Thoracic aorta (tissue), 2 donors: ENCODE data around the gene TLX2. TPM values are rescaled to one million over a fixed set of nuclear protein-coding genes. Genes with fewer than 3 reads are reported as not detected.

ENCODE experiments used
- ATAC-seq: fragments of 150-250 bp; one replicate; pipeline ENCODE4 v1.8.0; 2017; ENCODE audit warnings: low read depth; ENCODE audit not compliant: insufficient number of reproducible peaks, low FRiP score
- DNase-seq: peaks from one replicate; pipeline ENCODE4 v3.0.0-alpha.2; 2020; ENCODE audit warnings: low spot score
- H3K27ac ChIP-seq, 2 donors: fragments of 200-600 bp; sonication (generic); 1 replicate in 1 of 2; 2 replicates in 1 of 2; pipeline ENCODE4 v1.5.1; 2016; ENCODE audit warnings: mild to moderate bottlenecking in 2 of 2, moderate library complexity in 2 of 2
- H3K27me3 ChIP-seq: fragments of 200-600 bp; sonication (generic); replicated peaks from 2 replicates; pipeline ENCODE4 v1.6.0; 2016; ENCODE audit warnings: mild to moderate bottlenecking; ENCODE audit not compliant: insufficient read depth
- H3K36me3 ChIP-seq: fragments of 200-600 bp; sonication (generic); one replicate; pipeline ENCODE4 v1.5.1; 2016
- H3K4me1 ChIP-seq, 2 donors: fragments of 200-600 bp; sonication (generic); 1 replicate in 1 of 2; 2 replicates in 1 of 2; pipeline versions ENCODE4 v1.5.1 to v1.6.0; 2016; ENCODE audit warnings: low read depth in 2 of 2, mild to moderate bottlenecking in 1 of 2; ENCODE audit not compliant: control insufficient read depth in 1 of 2
- H3K4me3 ChIP-seq: fragments of 200-600 bp; sonication (generic); 2 replicates; pipeline ENCODE4 v1.5.1; 2016; ENCODE audit warnings: mild to moderate bottlenecking
- H3K9me3 ChIP-seq: fragments of 200-600 bp; sonication (generic); 2 replicates; pipeline ENCODE4 v1.5.1; 2016
- CTCF ChIP-seq: fragments of 200-600 bp; sonication (generic); IDR thresholded peaks from one replicate; pipeline ENCODE4 v1.5.1; 2019; ENCODE audit warnings: antibody characterized with exemption
- total RNA-seq, 2 donors: library from RNA; depleted of rRNA; stranded (reverse); fragments of >200 nt; gene quantifications; one replicate each; pipeline versions ENCODE4 v1.1.0 to v1.2.3, GENCODE V29; 2016

TLX2 gene
- total RNA-seq, 2 donors from 2014 or later = not detected

DNA sequence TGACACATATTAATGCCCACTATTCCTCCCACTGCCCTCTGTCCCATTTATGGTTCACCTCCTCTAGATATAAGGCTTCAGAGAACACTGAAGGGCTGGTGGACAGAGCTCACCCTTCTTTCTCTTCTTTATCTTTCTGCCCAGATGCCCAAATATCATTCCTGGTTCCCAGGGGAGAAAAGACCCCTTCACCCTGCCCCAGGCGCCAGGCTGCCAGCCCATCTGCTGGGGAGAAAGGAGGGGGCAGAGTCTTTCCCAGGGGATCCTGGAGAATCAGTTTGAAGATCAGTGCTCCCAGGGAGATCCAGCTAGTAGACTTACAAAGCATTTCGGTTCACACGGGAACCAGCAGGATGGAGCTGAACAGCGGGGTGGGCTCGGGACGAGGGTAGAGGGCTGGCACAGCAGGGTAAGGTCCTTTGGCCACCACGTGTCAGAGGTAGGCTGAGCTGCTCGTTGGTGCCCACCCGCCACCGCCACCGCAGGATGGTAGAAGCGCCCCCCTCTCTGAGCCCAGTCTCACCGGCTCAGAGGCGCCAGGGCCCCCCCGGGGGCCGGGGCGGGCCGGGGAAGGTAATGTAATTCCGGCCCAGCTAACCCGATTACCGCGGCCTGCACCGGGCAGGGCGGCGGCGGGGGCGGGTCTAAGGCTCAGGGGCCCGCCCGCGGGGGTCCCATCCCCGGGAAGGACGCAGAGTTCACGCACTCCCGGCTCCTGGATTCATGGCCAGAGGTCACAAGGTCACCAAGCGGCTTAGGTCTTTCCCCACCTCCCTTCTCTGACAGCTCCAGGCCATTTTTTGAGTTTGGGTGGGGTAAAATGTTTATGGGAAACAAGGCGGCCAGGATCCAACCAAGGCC is 1.3 kb upstream of the TLX2 start:
- H3K9me3 ChIP-seq = no peaks in the 10 kb centered on the region
- H3K27ac ChIP-seq = no peak overlapping the region
- H3K4me3 ChIP-seq = no peak overlapping the region
- DNase-seq = no peak
- ATAC-seq = no peak
- H3K4me1 ChIP-seq = peaks cover 11 to 32% of the 10 kb centered on the region in 2 donors
- H3K36me3 ChIP-seq = no peaks in the 10 kb centered on the region
- peaks cover 56% of the 10 kb centered on the region for H3K27me3 ChIP-seq
- TF ChIP-seq CTCF = no peak

DNA sequence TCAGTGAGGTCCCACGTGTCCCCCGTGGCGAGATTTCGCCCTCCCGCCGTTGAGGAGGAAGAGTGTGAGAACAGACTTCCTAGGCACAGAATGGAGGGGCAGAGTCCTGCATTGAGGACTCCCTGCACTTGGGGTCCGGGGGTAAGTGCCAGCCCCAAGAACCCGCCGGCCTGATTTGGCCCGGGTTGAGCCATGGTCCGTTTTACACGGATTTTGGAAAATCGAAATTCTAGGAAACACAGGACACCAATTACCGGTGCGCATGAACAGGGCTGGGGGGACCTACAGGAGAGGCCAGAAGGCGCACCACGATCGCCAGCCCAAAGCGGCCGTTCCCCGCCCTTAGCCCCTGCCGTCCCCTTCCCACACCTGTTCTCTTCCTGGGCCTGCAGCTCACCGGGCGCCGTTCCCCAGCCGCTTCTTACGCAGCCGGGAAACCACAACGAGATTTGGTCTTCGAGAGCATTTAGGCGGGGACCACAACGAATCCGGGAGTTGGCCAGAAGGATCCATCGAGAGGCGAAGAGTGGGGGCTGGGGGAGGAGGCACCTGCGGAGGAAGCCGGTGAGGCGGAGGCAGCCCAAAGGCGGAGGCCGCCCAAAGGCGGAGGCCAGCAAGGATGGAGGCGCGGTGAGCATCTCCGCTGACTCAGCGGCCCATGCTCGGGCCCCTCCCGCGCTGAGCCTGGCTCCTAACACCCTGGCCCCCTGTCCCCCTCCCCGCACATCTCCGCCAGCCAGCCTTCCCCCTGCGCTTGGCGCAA is 464 bp upstream of the TLX2 start:
- H3K9me3 ChIP-seq = no peaks in the 10 kb centered on the region
- H3K27ac ChIP-seq = no peak overlapping the region
- peaks cover 59% of the 10 kb centered on the region for H3K27me3 ChIP-seq
- H3K36me3 ChIP-seq = no peaks in the 10 kb centered on the region
- TF ChIP-seq CTCF = no peak
- H3K4me1 ChIP-seq = peaks cover 8 to 29% of the 10 kb centered on the region in 2 donors
- DNase-seq (no peak), ATAC-seq (no peak)
- peak overlapping the region; percentile 50 for H3K4me3 ChIP-seq

GRCh38 chr2:74515271-74515980 is 1.2 kb downstream of the TLX2 start:
- no peak for TF ChIP-seq CTCF
- H3K27me3 ChIP-seq = peaks cover 64% of the 10 kb centered on the region
- ATAC-seq = no peak
- H3K9me3 ChIP-seq = no peaks in the 10 kb centered on the region
- peaks cover 8 to 29% of the 10 kb centered on the region in 2 donors for H3K4me1 ChIP-seq
- no peak overlapping the region for H3K27ac ChIP-seq
- no peak for DNase-seq
- H3K36me3 ChIP-seq = no peaks in the 10 kb centered on the region
- H3K4me3 ChIP-seq = peak overlapping the region; percentile 51

DNA sequence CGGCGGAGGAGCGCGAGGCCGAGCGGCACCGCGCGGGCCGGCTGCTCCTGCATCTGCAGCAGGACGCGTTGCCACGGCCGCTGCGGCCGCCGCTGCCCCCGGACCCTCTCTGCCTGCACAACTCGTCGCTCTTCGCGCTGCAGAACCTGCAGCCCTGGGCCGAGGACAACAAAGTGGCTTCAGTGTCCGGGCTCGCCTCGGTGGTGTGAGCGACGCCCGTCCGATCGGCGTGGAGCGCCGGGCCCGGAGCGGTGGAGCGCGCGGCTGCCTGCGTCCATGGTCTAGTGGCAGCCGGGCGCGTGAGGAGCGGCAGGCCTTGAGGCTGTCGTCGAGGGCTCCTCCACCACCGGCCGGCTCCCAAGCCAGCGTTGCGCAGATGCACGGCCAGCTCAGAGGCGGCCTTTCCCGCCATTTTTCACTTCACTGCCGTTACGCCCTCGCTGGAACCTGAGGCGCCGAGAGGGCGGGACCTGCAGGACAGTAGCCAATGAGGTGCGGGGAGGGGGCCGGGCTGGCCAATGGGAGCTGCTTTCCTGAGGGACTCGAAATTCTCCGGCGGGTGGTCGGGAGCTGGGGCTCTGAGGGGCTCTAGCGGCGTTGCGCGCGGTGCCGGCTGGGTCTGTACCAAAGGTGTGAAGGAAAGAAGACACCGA is 1.9 kb downstream of the TLX2 start:
- H3K27ac ChIP-seq = no peak overlapping the region
- peaks cover 64% of the 10 kb centered on the region for H3K27me3 ChIP-seq
- no peak for ATAC-seq

More for the DNA sequence above, 1.9 kb downstream of the TLX2 start:
- DNase-seq = no peak
- no peaks in the 10 kb centered on the region for H3K9me3 ChIP-seq
- H3K4me1 ChIP-seq = peaks cover 8 to 29% of the 10 kb centered on the region in 2 donors
- H3K36me3 ChIP-seq = no peaks in the 10 kb centered on the region
- peak overlapping the region; percentile 51 for H3K4me3 ChIP-seq
- no peak for TF ChIP-seq CTCF
